Measurements from ENCODE around the gene ITGAV. TPM values are rescaled to one million over a fixed set of nuclear protein-coding genes. Genes with fewer than 3 reads are reported as not detected.

The ITGAV gene
- total RNA-seq, 4 donors from 2014 or later: 69.8 to 84.7 (median 78.8) TPM

GRCh38 chr2:186702006-186702405, 112.2 kb downstream of the ITGAV start:
- intact Hi-C loops (cut with DNase I; ENCODE audit: low total_unique reads): no loop called here
- WGBS, 2 donors: 94 to 98% methylated on average over 2 of the region's 2 CpGs
- no peak overlapping the region for H3K4me3 ChIP-seq (ENCODE audit: low read depth, poor library complexity, severe bottlenecking)
- no peak for DNase-seq (ENCODE audit: low spot score in 2 of 2)
- TF ChIP-seq CTCF (IDR thresholded peaks at IDR 0.05): no peak
- no peak for TF ChIP-seq POLR2A (IDR thresholded peaks at IDR 0.05)

- no peak overlapping the region for H3K4me3 ChIP-seq (ENCODE audit: low read depth, poor library complexity, severe bottlenecking)
- TF ChIP-seq CTCF (IDR thresholded peaks at IDR 0.05) (no peak), POLR2A (IDR thresholded peaks at IDR 0.05) (no peak)
- no peak for DNase-seq (ENCODE audit: low spot score in 2 of 2)
- 68 to 75% methylated on average over 2 of the region's 2 CpGs for WGBS, 2 donors
- intact Hi-C loops (cut with DNase I; ENCODE audit: low total_unique reads): no loop called here
These were observed 112.6 kb downstream of the ITGAV start for GRCh38 chr2:186702501-186702900.

GRCh38 chr2:186704897-186705296, 115.0 kb downstream of the ITGAV start:
- DNase-seq (ENCODE audit: low spot score in 2 of 2): no peak
- TF ChIP-seq CTCF (IDR thresholded peaks at IDR 0.05): no peak
- no peak for TF ChIP-seq POLR2A (IDR thresholded peaks at IDR 0.05)
- intact Hi-C loops (cut with DNase I; ENCODE audit: low total_unique reads): no loop called here
- H3K4me3 ChIP-seq (ENCODE audit: low read depth, poor library complexity, severe bottlenecking): no peak overlapping the region
- 88 to 97% methylated on average over 3 of the region's 3 CpGs for WGBS, 2 donors

- WGBS, 2 donors: 94 to 95% methylated on average over 6 of the region's 6 CpGs
- no peak for DNase-seq (ENCODE audit: low spot score in 2 of 2)
- intact Hi-C loops (cut with DNase I; ENCODE audit: low total_unique reads): no loop called here
- TF ChIP-seq CTCF (IDR thresholded peaks at IDR 0.05): no peak
- TF ChIP-seq POLR2A (IDR thresholded peaks at IDR 0.05): no peak
- no peak overlapping the region for H3K4me3 ChIP-seq (ENCODE audit: low read depth, poor library complexity, severe bottlenecking)
These were observed 119.9 kb downstream of the ITGAV start for GRCh38 chr2:186709529-186710450.

- H3K4me3 ChIP-seq (ENCODE audit: low read depth, poor library complexity, severe bottlenecking): no peak overlapping the region
- intact Hi-C loops (cut with DNase I; ENCODE audit: low total_unique reads): no loop called here
- DNase-seq (ENCODE audit: low spot score in 2 of 2): no peak
- 70 to 75% methylated on average over 1 of the region's 1 CpG for WGBS, 2 donors
- TF ChIP-seq CTCF (IDR thresholded peaks at IDR 0.05) (no peak), POLR2A (IDR thresholded peaks at IDR 0.05) (no peak)
These were observed 123.8 kb downstream of the ITGAV start for GRCh38 chr2:186713691-186714090.

All from lower leg skin (tissue), 4 donors.